Omental fat pad (tissue), 4 donors: ENCODE results near the gene FBXO9. TPM values are rescaled to one million over a fixed set of nuclear protein-coding genes. Genes with fewer than 3 reads are reported as not detected.

Experiments
- ATAC-seq: fragments of 150-250 bp; one replicate; pipeline ENCODE4 v1.9.1; 2016; ENCODE audit warnings: mild to moderate bottlenecking, moderate library complexity; ENCODE audit not compliant: low FRiP score
- DNase-seq: peaks from one replicate; pipeline ENCODE4 v3.0.0-alpha.2; 2019; ENCODE audit warnings: low spot score
- total RNA-seq, 4 donors: library from RNA; depleted of rRNA; stranded (reverse); fragments of >200 nt; gene quantifications; one replicate each; pipeline ENCODE4 v1.1.0, GENCODE V29; 2016
- TF ChIP-seq, protein P1 (sequence below), 3 donors: fragments of 450-650 bp; IDR thresholded peaks; one replicate each; pipeline ENCODE4 v1.5.1; 2016 to 2017; ENCODE audit warnings: antibody characterized with exemption in 3 of 3, mild to moderate bottlenecking in 3 of 3, moderate library complexity in 2 of 3

FBXO9 gene
- total RNA-seq, 4 donors from 2014 or later: 42.6 to 74.4 (median 58.0) TPM

DNA sequence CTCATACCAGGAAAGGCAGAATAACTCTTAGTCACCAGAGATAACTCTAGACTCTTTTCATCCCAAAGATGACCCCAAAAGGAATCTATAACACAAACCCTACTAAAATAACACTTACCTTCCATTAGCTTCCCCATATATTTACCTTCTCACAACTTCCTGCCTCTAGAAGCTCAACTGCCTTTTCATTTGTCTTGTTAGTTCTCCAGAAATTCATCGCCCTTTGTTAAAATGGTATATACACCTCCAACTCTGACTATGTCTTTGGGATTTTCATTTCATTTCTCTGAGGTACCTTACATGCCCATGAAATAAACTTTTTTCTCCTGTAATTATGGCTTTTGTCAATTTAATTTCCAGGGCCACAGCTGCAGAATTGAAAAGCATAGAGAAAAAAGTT lies 49.9 kb downstream of the FBXO9 start:
- ATAC-seq (no peak), DNase-seq (no peak)
- TF ChIP-seq, protein P1, sequence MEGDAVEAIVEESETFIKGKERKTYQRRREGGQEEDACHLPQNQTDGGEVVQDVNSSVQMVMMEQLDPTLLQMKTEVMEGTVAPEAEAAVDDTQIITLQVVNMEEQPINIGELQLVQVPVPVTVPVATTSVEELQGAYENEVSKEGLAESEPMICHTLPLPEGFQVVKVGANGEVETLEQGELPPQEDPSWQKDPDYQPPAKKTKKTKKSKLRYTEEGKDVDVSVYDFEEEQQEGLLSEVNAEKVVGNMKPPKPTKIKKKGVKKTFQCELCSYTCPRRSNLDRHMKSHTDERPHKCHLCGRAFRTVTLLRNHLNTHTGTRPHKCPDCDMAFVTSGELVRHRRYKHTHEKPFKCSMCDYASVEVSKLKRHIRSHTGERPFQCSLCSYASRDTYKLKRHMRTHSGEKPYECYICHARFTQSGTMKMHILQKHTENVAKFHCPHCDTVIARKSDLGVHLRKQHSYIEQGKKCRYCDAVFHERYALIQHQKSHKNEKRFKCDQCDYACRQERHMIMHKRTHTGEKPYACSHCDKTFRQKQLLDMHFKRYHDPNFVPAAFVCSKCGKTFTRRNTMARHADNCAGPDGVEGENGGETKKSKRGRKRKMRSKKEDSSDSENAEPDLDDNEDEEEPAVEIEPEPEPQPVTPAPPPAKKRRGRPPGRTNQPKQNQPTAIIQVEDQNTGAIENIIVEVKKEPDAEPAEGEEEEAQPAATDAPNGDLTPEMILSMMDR (IDR thresholded peaks at IDR 0.05): no peak

DNA sequence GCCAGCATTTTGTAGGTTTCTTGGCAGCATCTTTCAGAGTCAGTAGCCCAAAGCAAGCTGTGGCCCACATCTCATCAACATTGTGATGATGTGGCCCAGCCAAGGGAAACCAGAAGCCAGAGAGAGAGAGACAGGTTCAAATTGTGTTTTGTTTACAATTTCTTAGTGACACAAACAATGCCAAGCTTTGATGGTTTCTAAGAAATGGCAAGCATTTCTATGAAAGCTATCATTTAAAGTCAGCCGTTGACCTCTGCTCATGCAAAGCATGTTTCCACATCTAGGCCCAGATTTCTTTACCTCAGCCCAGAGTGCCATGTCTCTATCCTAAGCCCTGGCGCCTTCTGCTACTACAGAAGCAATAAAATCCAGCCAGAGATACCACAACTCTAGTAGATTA lies 50.5 kb downstream of the FBXO9 start:
- ATAC-seq: no peak
- TF ChIP-seq, protein P1 (IDR thresholded peaks at IDR 0.05): no peak
- no peak for DNase-seq

DNA sequence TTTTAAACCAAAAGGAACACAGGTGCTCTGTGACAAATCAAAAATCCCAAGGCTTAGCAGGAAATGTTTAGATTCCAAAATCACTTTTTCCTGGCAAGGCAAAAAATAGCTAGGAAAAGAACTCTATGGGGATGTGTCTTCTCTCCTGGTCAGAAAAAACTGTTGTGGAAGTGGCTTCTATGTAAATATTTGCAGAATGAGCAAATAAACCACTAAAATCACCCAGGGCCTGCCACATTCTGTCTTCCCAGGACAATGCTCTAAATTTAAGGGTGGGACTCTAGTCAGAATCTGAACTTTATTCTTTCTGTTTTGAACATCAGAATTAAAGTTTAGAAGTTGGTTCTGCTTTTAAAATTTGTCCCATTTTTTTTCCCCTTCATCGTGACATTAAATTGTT lies 54.1 kb downstream of the FBXO9 start:
- TF ChIP-seq, protein P1 (IDR thresholded peaks at IDR 0.05): no peak
- DNase-seq (no peak), ATAC-seq (no peak)

DNA sequence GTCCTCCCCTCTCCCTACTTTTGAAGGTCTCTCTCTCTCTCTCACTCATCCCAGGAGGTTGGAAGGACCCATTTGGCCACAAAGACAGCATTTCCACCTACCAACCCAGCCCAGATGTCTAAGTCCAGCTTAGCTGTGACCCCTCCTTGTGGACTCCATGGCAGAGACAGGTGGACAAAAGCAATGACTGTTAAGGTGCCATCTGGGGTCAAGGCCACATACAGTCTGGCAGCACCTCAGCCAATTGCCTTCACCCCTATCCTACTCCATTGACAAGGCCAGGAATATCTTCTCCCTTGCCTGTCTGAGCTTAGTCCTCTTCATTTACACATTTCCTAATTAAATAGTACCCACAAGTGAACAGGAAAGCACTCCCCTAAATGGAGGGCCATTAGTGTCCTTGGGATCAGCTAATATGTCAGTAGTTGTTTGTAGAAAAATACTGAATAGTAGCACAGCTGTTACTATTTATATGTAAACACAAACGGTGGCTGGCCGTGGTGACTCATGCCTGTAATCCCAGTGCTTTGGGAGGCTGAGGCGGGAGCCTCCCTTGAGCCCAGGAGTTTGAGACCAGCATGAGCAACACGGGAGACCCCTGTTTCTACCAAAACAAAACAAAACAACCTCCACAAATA lies 54.7 kb downstream of the FBXO9 start:
- TF ChIP-seq, protein P1 (IDR thresholded peaks at IDR 0.05): no peak
- DNase-seq (no peak), ATAC-seq (no peak)

DNA sequence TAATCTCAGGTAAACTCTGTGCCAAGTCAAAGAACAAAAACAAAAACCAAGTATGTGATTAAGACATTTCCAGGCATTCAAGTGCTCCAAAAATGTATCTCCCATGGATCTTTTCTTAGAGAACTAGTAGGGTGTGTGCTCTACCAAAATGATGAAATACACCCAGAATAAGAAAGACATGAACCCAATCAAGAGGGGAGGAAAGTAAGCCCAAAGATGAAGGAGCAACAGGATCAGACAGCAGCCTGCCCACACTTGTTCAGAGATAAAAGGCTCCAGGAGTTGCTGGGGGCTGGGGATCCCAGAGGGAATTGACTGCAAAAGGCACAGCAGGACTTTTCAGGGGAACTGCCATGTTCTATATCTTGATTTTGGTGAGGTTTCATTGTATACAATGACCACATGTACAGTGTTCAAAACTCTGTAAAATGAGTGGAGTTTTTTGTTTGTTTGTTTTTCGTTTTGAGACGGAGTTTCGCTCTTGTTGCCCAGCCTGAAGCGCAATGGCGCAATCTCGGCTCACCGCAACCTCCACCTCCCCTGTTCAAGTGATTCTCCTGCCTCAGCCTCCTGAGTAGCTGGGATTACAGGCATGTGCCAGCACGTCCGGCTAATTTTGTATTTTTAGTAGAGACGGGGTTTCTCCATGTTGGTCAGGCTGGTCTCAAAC lies 59.1 kb downstream of the FBXO9 start:
- no peak for DNase-seq
- TF ChIP-seq, protein P1 (IDR thresholded peaks at IDR 0.05): no peak
- ATAC-seq: no peak

DNA sequence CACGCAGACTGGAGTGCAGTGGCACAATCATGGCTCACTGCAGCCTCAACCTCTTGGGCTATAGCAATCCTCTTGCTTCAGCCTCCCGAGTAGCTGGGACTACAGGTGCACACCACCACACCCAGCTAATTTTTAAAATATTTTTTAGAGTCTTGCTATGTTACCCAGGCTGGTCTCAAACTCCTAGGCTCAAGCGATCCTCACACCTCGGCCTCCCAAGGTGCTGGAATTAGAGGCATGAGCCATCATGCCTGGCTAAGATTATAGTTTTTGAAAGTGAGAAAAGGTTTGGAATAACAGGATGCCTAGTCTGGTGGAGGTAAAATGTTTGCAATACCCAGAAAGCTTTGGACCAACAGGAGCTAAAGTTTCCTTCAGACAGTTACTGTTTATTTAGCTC lies 60.1 kb downstream of the FBXO9 start:
- no peak for ATAC-seq
- no peak for DNase-seq
- TF ChIP-seq, protein P1 (IDR thresholded peaks at IDR 0.05): no peak

DNA sequence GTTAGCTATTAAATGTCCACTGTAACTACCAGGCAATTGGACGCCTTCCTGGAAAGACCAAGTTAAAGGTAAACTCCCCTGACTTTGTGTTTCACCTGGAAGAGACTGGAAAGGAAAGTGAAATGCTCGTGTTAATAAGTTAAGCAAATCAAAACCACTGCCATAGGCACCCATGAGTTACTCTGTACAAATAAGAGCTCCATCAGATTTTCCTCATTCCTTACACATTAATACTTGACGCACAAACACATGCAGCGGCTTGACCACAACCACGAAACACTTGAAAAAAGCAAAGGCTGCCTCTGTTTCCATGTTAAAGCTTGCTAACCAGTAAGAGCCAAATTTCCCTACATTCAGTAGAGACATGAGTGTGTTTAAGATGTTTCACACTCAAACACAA lies 63.6 kb downstream of the FBXO9 start:
- ATAC-seq: no peak
- TF ChIP-seq, protein P1 (IDR thresholded peaks at IDR 0.05): no peak
- no peak for DNase-seq
